ENCODE results near the gene PABPN1L.

Gene PABPN1L

DNA sequence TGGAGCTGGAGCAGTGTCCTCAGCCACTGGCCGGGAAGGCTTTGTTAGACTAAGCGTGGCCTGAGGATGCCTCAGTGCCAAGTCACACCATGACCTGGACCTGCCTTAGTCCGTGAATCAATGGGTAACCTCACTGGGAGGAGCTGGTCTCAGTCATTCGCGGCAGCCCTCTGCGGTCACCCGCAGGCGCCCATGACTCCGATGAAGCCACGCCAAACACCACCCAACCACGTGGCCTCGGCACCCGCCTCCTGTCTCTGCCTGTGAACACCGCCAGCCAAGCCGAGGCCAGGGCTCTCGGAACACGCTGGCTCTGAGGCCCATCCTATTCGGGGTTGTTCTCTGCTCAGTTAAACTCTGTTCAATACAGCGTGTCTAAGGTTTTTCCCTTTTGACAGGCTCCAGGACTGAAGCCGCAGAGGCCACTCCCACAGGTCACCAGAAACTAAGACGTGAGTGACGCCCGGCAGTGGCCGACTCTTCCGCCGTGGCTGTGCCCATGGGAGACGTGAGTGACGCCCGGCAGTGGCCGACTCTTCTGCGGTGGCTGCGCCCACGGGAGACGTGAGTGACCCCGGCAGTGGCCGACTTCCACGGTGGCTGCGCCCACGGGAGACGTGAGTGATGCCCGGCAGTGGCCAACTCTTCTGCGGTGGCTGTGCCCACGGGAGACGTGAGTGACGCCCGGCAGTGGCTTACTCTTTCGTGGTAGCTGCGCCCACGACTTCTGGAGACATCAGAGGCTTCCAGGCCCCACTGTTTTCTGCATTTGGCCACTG, 16.8 kb upstream of the PABPN1L start:
- DNase-seq (ENCODE audit: low read depth) = no peak

DNA sequence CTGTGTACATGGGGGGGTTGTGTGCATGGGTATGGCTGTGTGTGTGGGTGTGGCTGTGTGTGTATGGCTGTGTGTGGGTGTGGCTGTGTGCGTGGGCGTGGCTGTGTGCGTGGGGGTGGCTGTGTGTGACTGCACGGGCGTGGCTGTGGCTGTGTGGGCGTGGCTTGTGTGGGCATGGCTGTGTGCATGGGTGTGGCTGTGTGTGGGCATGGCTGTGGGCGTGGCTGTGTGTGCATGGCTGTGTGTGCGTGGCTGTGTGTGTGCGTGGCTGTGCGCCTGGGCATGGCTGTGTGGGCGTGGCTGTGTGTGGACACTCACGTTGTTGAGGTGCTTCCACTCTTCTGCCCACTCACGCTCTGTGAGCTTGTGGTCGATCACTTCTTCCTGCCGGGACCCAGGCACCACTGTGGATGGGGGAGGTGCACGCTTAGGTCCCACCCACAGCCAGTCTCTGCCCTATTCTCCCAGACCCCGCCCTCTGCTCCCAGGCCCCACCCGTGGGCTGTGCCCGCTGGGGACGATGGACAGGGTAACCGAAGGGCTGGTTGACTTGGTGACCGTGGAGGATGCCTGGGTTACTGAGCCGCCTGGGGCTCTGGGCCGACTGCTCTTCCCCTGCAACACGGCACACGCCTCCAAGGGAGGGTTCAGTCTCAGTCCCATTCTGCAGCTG, 16.0 kb upstream of the PABPN1L start:
- DNase-seq (ENCODE audit: low read depth) = no peak

DNA sequence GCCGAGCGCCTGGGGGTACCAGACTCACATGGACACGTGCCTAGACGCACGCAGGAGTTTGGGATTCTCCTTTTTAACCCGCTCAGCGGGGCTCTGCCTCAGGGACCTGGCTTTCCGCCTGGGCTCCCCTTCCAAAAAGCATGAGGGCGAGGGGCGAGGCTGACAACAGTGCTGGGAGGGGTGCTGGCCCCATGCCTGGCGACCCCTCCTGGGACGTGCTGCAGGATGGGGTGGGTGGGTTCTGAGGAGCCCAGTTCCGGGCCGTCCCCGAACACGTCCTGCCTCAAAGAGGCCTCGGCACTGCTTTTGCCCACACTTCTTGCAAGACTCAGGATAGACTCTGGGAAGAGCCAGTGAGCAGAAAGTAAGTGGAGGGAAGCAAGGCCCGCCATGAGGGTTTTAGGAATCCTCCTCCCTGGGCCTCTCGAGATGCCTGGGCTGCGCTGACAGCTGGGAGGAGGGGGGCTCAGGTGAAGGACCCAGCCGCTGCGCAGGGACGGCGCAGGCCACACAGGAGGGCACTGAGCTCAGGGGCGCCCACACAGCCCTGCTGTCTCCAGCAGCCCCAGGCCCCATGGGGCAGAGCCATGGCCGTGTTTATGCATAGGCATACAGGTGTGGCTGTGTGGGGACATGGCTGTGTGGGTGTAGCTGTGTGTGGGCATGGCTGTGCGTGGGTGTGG, 15.4 kb upstream of the PABPN1L start:
- no peak for DNase-seq (ENCODE audit: low read depth)

DNA sequence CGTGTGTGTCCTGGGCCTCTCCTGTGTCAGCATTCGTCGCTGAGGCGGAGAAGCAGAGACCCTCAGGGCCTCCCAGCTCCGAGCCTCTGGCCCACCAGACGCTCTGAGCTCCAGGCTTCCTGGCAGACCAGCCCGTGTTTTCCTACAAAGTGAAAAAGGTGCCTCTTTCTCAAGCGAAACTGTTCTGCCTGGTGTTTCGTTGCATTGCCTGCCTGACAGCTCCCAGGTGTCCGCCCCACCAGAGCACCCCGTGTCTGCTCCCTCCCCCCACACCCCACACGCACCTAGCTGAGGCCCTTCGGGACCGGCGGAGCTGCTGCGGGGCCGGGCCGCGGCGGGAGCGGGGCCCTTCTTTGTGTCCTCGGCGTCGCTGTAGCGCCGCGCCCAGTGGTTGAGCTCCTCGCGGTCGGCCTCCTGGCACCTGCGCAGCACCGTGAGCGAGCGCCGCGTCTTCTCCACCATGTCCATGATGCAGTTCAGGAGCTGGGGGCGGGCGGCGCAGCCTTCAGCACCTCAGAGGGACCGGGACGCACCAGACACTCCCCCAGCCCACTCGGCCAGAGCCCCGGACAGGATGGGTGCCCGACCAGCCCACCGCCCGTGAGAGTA, 14.7 kb upstream of the PABPN1L start:
- no peak for DNase-seq (ENCODE audit: low read depth)

DNA sequence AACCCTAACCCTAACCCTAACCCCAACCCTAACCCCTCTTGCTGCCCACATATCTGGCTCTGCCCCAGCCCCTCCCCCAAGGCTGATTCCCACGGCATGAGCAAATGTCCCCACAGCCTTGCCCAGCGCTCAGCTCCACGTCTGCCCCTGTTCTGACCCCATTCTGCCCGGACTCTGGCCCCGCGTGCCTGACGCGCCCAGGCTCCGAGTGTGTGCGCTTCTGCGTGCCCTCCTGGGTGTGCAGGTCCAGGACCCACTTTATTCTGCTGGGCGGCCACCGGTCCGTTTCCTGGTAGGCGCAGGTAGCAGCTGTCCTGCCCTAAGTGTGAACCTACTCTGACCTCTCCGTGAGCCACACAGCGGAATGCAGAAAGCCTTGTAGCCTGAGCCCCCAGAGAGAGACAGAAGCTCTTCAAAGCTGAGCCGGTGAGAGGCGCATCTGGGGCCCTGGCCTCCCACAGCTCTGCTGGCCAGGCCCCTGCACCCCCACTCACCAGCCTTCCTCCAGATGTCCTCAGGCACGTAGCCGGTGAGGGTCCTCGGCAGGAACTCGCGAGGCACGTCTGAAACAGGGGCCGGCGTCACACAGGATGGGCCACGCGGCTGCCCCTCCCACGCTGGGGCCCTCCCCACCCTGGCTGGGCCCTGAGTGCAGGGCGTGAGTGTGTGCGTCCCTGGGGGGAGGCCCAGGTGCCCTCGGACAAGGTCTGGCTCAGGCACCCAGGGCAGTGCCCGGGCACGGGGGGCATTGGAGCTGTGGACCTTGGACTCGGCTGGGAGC, 14.0 kb upstream of the PABPN1L start:
- no peak for DNase-seq (ENCODE audit: low read depth)

DNA sequence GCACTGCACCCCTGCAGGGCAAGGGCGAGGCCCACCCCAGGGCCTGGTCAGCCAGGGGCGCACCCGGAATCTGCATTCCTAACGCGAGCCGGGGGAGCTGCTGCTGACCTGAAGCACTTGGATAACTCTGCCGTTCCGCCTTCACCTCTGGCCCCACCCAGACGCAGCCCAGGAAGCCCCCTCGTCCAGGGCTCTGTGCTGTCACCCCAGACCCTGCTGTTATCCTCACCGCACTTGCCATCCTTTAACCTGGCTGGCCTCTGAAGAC, 13.3 kb upstream of the PABPN1L start:
- no peak for DNase-seq (ENCODE audit: low read depth)

DNA sequence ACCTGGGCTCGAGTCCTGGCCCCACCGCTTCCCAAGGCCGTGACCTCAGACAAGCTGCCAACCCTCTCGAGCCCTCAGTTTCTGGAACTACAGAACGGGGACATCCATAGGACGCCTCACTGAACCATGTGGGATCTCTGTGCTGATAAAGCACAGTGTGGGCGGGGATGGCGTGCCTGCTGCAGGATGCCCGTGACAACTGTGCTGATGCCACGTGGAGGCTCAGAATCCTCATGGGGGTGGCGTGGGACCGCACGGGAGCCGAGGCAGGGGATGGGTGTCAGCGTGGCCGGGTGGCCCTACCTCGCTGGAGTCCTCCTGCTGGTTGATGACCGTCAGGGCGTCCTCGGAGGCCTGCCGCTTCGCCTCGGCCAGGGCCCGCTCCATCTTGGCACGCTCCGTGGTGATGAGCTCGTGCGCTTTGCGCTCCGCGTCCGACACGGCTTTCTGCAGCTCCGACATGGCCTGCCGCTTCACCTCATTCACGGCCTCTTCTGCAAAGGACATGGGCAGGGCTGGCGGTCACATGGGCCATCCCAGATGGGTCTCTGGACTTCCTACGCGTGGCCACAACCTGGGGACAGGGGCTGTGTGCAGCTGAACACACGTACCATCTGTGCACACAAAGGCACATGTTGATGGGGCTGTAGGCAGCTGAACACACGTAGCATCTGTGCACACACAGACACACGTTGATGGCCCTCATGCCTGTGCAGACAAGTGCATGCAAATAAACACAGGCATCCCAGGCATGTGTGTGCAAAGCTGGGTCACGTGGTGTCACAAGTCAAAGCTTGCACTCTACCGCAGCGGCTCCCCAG, 12.7 kb upstream of the PABPN1L start:
- DNase-seq (ENCODE audit: low read depth) = no peak

DNA sequence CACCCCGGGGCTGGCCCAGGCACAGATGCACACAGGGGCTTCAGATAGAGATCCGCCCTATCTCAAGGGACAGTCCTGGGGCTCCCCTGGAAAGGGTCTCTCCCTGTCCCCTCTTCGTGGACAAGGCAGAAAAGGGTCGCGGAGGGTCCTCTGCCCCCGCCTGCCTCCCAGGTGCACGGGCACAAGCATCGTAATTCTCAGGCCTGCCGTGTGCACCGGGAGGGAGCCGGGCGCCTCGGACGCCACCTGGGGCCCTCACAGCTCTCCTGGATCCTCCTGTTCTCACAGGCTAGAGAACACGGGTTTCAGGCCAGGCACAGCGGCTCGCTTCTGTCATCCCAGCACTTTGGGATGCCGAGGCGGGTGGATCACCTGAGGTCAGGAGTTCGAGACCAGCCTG, 11.9 kb upstream of the PABPN1L start:
- no peak for DNase-seq (ENCODE audit: low read depth)

DNA sequence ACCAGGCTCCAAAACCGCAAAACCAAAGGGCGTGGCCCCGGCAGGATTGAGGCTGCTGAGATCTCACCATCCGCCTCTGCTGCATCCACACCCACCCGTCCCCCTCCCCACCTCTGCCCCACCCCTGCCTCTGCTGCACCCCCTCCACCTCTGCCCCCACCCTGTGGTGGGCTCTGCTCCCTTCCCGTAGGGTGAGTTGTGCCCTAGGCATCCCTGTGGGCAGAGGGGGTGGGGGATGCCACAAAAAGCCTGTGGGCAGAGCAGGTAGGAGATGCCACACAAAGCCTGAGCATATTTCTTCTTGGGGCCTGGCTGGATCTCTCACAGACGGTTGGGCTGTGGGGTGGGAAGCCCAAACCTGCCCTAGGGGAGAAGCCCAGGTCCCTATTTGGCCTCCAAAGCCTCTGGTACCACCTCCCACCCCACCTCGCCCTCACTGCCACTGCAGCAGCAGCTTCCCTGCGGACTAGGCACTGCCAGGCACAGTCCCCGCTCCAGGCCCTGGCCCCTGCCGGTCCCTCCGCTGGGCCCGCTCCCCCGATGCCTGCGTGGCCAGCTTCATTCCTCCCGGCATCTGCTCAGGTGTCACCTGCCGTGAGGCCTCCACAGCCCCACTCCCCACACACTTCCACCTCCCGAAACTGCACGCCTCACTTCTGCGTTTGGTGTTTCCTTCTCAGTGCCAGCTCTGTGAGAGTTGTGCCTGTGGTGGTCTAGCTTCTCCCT, 11.3 kb upstream of the PABPN1L start:
- no peak for DNase-seq (ENCODE audit: low read depth)

DNA sequence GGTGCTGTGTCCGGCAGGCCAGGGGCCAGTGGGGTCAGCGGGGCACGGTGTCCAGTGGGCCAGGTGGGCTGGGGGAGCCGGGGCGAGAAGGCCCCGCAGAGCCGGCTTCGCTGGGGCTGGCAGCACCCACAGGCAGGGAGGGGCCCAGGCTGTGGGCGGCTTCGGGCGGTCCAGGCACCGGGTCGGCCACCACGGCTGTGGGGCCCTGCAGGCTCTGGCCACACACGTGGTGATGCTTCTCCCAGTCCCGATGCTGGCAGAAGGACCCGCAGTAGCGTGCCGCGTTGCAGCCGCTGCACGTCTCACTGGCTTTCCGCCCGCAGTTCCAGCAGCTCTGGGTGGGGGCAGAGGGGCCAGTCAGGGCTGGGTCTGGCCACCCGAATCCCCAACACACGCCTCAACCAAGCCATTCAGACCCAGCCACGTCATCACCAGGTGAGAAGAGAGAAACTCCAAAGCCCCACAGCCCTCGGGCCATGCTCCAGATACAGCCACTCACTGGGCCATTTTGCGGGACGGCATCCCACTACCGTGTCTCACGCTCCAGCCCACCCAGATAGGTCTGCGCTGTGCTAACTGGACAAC, 10.6 kb upstream of the PABPN1L start:
- no peak for DNase-seq (ENCODE audit: low read depth)

DNA sequence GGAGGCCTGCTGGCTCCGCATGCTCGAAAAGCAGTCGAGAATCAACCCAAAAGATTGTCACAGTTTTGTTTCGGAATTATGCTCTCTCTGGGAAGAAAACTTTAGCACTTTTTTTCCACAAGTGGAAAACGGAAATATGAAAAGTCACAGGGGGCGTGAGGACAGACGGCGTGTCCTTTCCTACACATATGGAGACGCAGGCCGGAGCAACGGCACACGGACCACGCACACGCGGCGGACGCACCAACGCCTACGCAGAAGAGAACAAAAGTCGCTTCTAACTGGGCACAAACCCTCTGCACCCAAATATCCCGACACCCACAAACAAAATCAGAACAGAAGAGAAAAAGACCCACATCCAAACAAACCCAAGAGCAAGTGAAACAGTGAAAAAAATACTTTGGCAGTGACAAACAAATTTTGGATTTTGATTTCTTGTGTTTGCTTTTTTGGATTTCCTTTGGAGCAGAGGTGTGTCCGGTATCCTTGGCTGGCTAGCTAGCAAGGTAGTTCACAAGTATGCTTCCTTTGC, 9.3 kb upstream of the PABPN1L start:
- DNase-seq (ENCODE audit: low read depth) = no peak

DNA sequence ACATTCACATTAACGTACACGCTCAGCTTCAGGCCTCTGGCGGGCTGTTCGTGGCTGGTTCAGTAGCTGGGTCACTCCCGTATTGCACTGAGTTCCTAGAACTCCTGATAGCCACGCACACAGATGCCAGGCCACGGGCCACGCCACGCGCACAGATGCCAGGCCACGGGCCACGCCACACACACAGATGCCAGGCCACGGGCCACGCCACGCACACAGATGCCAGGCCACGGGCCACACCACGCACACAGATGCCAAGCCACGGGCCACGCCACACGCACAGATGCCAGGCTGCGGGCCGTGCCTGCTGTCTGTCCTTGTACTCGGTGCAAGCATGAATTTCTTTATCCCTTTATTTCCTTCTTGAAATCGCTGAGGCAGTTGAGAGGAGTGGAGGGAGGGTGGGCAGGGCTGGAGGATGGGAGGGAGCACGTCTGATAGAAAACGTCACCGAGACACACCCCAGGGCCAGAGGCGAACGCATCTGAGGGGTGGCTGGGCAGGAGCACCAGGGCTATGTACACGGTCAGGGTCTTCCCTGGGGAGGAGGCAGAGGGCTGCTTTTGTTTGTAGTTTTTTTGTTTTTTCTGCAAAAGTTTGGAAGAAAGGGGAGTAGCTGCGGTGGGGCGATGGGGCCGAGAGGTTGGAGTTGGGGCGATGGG, 8.6 kb upstream of the PABPN1L start:
- DNase-seq (ENCODE audit: low read depth) = no peak

DNA sequence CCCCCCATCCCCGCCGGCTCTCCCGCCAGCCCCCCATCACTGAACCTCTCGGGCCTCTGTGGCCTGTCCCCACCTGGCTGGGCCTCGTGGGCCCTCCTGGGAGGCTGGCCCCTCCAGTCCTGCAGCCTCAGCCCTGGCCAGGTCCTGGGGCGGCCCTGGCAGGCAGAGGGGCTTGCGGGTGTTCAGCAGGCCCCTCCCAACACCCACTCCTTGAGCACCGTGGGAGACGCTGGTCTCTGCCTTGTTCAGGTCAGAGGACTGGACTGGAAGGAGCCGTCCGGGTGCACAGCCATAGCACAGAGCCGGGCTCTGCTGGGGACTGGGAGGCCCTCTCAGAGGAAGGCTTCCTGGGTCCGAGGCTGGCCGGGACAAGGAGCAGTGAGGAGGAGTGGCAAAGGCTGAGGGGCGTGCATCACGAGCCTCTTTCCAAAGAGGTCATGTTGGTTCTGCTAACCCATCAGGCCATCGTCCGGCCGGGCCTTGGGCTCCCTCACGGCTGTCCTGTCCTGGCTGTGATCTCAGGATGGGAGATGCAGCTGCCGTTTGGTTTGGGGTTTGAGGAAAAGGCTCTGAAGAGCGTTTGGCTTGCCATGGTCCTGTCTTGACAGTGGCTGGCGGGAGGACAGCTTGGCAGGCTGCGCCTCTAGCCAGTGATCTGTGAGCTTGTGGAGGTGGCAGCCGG, 6.3 kb upstream of the PABPN1L start:
- no peak for DNase-seq (ENCODE audit: low read depth)

DNA sequence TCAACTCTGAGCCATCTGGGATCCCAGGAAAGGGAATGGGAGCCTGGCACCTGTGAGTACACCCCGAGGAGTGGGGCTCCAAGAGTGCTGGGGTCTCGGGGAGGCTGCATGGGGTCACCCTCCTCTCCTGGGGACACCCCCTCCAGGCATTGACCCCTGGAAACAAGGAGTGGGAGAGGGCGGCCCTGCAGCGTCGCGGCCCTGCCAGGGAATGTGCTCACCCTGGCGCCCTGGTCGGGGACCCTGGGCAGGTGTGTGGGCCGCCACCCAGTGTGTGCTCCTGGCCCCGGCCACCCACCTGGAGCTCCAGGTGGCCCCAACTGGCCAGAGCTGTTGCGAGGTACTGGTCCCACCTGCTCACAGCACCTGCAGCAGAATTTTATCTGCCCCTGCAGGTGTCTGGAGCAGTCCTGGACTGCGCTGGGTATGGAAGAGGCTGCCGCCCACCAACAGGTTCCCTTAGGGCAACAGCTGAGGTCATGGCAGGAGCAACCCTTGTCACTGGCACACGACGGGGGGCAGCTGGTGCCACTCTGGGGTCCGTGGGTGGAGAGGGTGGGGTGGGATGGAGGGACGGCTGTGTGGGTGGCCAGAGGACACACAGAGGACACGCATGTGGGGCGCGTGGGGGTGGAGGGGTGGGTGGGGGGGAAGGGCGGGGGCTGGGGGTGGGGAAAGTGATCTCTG, 5.4 kb upstream of the PABPN1L start:
- no peak for DNase-seq (ENCODE audit: low read depth)

DNA sequence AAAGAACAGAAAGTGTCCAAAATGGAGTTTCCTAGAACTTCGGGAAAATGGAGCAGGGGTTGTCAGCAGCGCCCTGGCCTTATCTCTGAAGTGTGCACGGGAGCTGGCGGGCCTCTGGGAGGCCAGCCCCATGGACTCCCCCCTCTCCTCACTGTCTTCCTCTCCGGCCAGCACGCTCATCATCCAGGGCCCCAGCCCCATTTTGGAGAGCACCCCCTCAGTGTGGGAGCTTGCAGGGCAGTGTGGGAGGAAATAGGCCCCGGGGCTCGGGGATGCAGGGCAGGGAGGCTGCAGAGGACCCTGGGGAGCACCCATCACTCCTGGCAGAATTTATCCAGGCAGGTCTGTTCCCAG, 4.9 kb upstream of the PABPN1L start:
- no peak for DNase-seq (ENCODE audit: low read depth)

DNA sequence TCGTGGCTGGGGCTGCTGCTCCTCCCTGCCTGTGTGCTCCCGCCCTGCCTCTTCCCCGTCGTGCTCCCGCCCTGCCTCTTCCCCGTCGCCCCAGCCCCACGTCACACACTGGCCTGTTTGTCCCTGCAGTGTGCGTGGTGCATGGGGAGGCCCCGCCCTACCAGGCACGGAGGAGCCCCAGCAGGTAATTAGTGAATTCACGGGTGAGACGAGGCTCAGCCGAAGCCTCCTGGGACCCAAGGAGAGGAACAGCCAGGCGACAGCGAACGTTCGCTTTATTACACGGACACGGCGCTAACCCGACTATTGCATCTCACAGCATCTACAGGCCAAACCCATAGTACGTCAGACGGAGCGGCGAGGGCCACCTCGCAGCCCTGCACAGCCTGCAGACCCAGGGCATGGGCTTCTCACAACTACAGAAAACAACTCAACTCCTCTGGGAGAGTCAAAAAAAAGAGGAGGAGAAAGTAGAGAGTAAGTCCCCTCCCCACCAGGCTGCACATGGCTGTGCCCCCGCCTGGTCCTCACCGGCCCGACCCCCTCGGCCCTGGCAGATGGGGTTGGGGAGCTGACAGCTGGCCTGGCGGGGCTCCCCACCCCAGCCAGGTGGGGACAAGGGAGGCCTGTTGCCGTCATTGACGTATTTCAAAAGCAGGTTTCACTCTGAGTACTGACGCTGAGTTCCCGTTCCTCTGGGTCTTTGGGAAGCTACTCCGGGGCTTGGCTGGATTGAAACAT, 4.3 kb upstream of the PABPN1L start:
- DNase-seq (ENCODE audit: low read depth) = no peak

DNA sequence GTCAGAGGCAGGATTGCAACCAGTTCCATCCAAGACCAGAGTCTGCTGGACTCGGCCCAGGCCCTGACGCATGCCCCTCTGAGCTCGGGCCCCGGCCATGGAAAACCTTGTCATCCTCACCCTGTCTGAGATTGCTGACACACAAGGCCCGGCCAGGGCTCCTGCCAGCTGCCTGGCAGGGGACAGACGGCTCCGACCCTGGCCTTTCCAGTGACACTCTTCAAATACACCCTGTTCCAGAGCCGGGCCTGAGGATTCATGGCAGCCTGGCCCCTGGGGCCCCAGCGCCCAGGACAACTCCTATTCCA, 3.2 kb upstream of the PABPN1L start:
- DNase-seq (ENCODE audit: low read depth) = no peak
